Measurements from ENCODE around the gene UBXN6.

GRCh38 chr19:4413588-4413987, 44.0 kb downstream of the UBXN6 start:
- TF ChIP-seq, protein P1, sequence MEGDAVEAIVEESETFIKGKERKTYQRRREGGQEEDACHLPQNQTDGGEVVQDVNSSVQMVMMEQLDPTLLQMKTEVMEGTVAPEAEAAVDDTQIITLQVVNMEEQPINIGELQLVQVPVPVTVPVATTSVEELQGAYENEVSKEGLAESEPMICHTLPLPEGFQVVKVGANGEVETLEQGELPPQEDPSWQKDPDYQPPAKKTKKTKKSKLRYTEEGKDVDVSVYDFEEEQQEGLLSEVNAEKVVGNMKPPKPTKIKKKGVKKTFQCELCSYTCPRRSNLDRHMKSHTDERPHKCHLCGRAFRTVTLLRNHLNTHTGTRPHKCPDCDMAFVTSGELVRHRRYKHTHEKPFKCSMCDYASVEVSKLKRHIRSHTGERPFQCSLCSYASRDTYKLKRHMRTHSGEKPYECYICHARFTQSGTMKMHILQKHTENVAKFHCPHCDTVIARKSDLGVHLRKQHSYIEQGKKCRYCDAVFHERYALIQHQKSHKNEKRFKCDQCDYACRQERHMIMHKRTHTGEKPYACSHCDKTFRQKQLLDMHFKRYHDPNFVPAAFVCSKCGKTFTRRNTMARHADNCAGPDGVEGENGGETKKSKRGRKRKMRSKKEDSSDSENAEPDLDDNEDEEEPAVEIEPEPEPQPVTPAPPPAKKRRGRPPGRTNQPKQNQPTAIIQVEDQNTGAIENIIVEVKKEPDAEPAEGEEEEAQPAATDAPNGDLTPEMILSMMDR (IDR thresholded peaks at IDR 0.05 in 4 of 5, conservative IDR thresholded peaks at IDR 0.05 in 1 of 5): no peak
- TF ChIP-seq POLR2A (IDR thresholded peaks at IDR 0.05): no peak

Data from gastrocnemius medialis (tissue), 4 donors.